Stimulated activated CD8-positive, alpha-beta memory T cell treated with anti-CD3 and anti-CD28 coated beads, Interleukin-4, amount 100 ng/mL, for 1 hour (primary cell): ENCODE measurements around the gene MSL2.
"Not testable (repeated sequence)": the region's sequence is repeated elsewhere in the genome, so short reads cannot be mapped to it uniquely, and the experiment has no call there.

Experiments
- DNase-seq, 2 donors: peaks; one replicate each; pipeline ENCODE4 v3.0.0-alpha.2; 2020; ENCODE audit warnings: low read depth in 2 of 2, low spot score in 1 of 2

The MSL2 gene

DNA sequence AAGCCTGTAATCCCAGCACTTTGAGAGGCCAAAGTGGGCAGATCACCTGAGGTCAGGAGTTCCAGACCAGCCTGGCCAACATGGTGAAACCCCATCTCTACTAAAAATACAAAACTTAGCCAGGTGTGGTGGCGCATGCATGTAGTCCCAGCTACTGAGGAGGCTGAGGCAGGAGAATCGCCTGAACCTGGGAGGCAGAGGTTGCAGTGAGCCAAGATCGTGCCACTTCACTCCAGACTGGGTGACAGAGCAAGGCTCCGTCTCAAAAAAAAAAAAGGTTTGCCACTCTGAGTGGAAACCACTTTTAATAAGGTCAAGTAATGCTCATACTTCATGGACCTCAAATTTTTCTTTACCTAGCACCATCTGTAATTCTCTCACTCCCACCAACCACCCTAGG, 51.7 kb downstream of the MSL2 start:
- DNase-seq, result not testable (repeated sequence)

DNA sequence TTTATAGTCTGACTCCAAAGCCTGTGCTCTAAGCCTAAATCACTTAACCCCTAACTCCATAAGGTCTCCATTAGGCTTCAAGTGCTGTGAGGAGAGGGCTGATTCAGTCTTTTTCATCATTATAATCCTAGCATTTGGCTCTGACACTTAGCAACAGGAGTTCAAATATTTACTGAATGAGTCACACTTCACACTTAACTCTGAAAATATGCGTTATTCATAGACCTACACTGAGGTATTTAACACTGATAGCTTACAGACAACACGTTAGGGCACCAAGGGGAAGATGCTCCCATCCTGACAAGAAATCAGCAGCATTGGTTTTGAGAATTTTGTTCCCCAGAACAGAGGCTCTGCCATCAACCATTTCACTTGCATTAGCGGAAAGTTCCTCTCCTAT, 53.5 kb downstream of the MSL2 start:
- DNase-seq, result no peak

DNA sequence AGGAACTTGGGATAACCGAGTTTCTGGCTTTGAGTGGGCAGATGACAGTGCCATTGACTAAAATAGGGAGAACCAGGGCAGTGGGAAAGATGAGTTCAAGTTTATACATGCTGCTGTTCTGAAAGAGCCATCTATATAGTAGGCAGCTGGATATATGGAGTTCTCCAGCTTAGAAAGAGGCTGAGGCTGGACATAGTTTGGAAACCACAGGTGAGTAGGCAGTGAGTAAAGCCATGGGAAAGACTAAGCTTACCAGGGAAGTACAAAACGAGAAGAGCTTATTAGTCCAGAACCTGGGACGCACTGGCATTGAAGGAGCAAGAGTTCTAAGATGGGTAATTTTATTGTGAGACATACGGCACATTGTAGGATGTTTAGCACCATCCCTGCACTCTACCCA, 54.2 kb downstream of the MSL2 start:
- DNase-seq, result no peak

DNA sequence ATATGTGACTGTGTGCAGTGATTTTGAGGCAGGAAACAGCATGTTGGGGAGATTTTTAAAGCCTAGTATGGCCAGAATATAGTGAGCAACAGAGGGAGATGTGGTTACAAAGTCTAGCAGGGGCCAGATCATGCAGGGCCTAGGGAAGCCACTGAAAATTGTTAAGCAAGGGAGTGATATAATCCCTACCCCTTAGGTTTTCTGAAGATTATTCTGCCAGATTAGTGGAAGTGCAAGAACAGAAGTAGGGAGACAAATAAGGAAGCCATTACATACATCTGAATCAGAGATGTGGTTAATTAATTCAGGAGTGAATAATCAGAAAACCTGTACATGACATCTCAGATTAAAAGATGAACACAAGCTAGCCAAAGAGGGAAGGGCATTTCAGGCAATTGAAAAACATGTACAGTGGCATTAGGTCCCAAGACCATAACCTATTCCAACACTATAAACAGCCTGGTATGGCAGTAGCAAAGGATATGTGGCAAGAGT, 54.8 kb downstream of the MSL2 start:
- no peak for DNase-seq

DNA sequence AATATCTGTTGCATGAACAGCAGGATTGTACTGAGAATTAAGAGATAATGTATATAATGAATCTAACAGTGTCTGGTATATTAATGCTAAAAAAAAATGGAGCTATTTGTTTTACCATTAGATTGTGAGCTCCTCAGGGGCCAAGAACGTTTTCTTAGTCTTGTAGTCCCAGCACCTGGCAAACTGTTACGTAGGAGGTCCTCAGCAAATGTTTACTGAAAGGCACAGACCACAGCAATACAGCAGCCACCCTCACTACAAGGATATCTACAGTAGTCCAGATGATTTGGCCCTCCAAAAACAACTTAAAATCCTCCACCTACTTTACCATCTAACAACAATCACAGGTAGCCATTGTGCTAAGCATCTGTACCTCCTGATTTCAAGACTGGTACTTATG, 59.7 kb downstream of the MSL2 start:
- DNase-seq, result no peak

DNA sequence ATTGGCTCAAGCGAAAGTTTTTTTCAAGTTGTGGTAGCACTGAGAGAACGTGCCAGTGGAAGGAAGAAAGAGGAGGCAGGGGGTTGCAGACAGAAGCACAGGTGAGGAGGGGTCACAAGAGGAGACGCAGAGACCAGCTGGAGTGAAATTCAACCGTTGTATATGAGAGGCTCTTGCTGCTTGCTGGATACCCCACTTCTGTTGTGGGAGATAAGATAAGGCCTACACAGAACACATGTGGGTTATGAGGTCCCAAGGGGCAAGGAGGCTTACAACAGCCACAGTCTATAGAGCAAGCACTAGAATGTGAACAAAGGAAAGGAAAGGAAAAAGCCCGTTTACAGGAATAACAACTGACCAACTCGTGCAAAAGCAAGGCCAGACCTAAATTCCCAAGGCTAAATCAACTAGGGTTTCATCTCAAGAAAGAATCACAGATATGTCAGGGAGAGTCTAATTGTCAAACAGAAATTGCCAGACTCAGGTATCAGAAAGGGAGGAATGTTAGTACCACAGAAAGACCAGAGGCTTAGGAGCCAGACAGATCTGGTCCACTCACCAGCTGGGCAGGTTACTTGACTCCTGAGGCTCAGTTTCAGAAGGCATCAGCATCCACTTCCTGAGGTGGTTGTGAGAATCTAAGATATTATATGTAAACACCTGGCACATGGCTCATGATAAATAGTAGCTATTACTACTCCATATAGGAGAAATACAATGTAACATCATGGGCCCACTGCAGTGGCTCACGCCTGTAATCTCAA, 60.9 kb downstream of the MSL2 start:
- no peak for DNase-seq

DNA sequence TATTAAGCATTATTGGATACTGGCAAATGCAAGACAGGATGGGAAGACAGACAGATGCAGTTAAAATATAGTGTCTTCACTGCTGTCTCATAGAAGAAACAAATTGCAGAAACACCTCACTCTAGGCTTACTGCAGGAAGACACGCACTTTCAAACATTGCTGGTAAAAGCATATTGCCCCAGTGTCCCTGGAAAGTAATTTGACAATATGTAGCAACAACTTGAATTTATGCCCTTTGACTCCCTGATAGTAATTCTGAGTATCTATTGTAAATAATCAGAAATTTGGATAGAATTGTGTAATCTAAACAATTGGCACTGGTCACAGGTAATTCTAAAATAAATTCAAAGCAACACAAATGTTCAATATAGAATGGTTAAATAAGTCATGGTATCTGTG, 62.0 kb downstream of the MSL2 start:
- DNase-seq, result no peak

DNA sequence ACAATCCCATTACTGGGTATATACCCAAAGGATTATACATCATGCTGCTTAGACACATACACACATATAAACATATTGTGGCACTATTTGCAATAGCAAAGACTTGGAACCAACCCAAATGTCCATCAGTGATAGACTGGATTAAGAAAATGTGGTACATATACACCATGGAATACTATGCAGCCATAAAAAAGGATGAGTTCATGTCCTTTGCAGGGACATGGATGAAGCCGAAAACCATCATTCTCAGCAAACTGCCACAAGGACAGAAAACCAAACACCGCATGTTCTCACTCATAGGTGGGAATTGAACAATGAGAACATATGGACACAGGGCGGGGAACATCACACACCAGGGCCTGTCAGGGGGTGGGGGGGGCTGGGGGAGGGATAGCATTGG, 64.5 kb downstream of the MSL2 start:
- not testable (repeated sequence) for DNase-seq

DNA sequence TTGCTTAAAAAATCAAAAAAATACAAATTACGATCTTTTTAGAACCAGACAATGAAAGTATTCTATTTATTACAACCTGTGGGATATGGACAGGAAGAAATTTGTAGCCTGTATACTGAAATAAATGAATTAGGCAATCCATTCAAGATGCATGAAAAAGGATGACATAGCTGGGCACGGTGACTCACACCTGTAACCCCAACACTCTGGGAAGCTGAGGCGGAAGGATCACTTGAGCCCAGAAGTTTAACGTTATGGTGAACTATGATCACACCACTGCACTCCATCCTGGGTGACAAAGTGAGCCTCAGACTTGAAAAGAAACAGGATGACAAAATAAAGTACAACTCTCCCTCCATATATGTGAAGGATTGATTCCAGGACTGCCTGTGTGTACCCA, 74.1 kb downstream of the MSL2 start:
- DNase-seq, result no peak

DNA sequence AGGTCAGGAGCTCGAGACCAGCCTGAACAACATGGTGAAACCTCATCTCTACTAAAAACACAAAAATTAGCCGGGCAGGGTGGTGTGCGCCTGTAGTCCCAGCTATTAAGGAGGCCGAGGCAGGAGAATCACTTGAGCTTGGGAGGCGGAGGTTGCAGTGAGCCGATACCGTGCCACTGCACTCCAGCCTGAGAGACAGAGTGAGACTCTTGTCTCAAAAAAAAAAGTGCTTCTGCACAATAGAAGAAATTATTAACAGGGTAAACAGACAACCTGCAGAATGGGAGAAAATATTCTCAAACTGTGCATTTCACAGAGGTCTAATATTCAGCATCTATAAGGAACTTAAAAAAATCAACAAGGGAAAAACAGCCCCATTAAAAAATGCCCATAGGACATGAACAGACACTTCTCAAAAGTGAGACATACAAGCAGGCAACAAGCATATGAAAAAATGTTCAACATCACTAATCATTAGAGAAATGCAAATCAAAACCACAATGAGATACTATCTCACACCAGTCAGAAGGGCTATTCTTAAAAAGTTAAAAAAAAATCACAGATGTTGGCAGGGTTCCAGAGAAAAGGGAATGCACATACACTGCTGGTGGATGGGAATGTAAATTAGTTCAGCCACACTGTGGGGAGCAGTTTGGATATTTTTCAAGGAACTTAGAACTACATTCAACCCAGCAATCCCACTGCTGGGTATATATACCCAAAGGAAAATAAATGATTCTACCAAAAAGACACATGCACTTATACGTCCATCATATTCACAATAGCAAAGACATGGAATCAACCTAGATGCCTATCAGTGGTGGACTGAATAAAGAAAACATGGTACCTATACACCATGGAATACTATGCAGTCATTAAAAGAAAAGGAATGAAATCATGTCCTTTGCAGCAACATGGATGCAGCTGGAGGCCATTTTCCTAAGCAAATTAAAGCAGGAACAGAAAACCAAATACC, 75.5 kb downstream of the MSL2 start:
- no peak for DNase-seq

DNA sequence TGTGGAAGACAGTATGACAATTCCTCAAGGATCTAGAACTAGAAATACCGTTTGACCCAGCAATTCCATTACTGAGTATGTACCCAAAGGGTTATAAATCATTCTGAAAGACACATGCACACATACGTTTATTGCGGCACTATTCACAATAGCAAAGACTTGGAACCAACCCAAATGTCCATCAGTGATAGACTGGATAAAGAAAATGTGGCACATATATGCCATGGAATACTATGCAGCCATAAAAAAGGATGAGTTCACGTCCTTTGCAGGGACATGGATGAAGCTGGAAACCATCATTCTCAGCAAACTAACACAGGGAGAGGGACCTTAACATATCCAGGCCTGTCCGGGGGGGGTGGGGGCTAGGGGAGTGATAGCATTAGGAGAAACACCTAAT, 76.4 kb downstream of the MSL2 start:
- not testable (repeated sequence) for DNase-seq

DNA sequence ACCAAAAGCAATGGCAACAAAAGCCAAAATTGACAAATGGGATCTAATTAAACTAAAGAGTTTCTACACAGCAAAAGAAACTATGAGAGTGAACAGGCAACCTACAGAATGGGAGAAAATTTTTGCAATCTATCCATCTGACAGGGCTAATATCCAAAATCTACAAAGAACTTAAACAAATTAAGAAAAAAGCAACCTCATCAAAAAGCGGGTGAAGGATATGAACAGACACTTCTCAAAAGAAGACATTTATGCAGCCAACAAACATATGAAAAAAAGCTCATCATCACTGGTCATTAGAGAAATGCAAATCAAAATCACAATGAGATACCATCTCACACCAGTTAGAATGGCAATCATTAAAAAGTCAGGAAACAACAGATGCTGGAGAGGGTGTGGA, 76.8 kb downstream of the MSL2 start:
- not testable (repeated sequence) for DNase-seq

DNA sequence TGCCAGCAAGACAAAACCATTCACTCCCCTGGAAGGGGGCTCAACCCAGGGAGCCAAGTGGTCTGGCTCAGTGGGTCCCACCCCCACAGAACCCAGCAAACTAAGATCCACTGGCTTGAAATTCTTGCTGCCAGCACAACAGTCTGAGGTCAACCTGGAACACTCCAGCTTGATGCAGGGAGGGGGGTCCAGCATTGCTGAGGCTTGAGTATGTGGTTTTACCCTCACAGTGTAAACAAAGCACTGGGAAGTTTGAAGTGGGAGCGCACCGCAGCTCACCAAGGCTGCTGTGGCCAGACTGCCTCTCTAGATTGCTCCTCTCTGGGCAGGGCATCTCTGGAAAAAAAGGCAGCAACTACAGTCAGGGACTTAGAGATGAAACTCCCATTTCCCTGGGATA, 81.7 kb downstream of the MSL2 start:
- no peak for DNase-seq

DNA sequence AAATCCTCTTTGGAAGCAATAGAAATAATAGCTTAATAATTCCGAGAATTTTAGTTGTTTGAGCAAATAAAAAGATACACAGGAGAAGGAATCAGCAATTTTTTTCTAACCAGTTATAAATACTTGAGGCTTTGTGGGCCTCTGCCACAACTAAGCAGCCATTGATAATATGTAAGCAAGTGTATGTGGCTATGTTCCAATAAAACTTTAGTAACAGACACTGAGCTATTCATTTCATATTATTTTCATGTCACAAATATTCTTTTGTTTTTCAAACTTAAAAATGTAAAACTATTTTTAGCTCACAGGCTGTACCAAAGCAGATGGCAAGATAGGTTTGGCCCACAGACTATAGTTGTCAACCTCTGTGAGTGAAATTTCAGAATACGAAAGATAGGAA, 85.7 kb downstream of the MSL2 start:
- DNase-seq, result no peak

DNA sequence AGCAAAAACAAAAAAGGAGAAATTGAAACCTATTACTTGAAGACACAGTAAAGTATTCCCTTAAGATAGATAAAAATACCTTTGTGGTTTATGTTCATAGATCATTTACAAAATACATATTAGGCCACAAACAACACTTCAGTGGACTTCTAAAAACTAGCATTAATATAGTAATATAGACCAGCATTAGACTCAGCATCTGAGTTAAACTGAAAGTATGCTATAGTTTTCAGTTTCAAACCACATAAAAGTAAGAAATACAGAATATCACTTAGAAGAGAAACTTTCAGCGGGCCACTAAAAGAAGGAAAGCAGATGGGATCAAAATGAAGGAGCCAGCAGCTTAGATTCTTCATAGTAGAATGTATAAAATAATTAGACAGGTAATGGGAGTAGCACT, 86.6 kb downstream of the MSL2 start:
- DNase-seq, result no peak

DNA sequence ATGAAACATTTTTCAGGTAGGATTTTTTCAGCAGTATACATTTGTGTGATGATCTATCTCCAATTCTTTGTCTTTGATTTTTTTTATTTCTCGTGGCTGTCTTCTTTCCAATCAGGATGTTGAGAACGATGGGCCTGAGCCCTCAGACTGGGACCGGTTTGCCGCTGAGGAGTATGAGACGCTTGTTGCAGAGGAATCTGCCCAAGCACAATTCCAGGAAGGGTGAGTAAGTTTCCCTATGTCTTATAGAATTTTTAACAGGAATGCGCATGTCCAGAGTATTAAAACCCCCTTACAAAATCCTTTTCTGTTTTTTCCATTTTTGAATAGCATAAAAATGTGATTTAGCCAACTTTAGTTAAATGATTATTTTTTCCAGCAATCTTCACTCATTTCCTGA, 90.0 kb downstream of the MSL2 start:
- no peak for DNase-seq

DNA sequence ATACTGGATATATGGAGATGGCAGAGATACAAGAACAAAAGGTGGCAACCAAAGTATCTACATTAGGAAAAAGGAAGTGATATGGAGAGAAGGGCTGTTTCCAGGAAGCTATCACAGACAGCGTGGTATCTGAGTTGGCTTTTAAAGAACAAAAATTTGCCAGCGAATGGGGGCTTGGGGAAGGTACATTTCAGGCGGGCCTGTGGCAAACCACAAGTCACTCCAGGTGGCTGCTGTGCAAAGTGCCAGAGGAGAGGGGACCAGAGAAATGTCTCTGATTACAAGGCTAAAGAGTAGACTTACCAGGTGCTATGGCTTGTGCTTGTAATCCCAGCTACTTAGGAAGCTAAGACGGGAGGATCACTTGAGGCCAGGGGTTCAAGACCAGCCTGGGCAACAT, 91.1 kb downstream of the MSL2 start:
- no peak for DNase-seq
